Measurements from ENCODE around the gene ANKRD44. TPM values are rescaled to one million over a fixed set of nuclear protein-coding genes. Genes with fewer than 3 reads are reported as not detected.
A peak's percentile ranks its signal among the peaks of the same experiment; 100 is the strongest.

ANKRD44 gene
- total RNA-seq, 6 experiments from 2014 or later = 3.8 to 5.7 (median 4.7) TPM

- no peak for TF ChIP-seq CTCF (IDR thresholded peaks at IDR 0.05)
- Mint-ChIP-seq H3K36me3 (ENCODE audit: low read depth) (no peaks in the 10 kb centered on the region), H3K4me3 (no peak overlapping the region), H3K27me3 (ENCODE audit: insufficient read depth) (no peaks in the 10 kb centered on the region), H3K27ac (peak overlapping the region; percentile 1; the same call in 1 of the 2 replicates), H3K4me1 (ENCODE audit: low read depth) (peaks cover 29% of the 10 kb centered on the region; the same call in 1 of the 2 replicates), H3K9me3 (no peaks in the 10 kb centered on the region; the same call in 1 of the 2 replicates)
- DNase-seq = no peak
These were observed 340.5 kb downstream of the ANKRD44 start for GRCh38 chr2:196970099-196970498.

- no peak for TF ChIP-seq CTCF (IDR thresholded peaks at IDR 0.05)
- H3K36me3 Mint-ChIP-seq (ENCODE audit: low read depth) = no peaks in the 10 kb centered on the region
- no peak overlapping the region for H3K27ac Mint-ChIP-seq
- peaks cover 29% of the 10 kb centered on the region; the same call in 1 of the 2 replicates for H3K4me1 Mint-ChIP-seq (ENCODE audit: low read depth)
- no peaks in the 10 kb centered on the region; the same call in 1 of the 2 replicates for H3K9me3 Mint-ChIP-seq
- no peak for DNase-seq
- H3K4me3 Mint-ChIP-seq = no peak overlapping the region
- no peaks in the 10 kb centered on the region for H3K27me3 Mint-ChIP-seq (ENCODE audit: insufficient read depth)
These were observed 342.1 kb downstream of the ANKRD44 start for GRCh38 chr2:196968516-196968915.

- Mint-ChIP-seq H3K4me1 (ENCODE audit: low read depth) (peaks cover 29% of the 10 kb centered on the region; the same call in 1 of the 2 replicates), H3K27ac (no peak overlapping the region), H3K4me3 (no peak overlapping the region; the same call in 1 of the 2 replicates), H3K9me3 (no peaks in the 10 kb centered on the region; the same call in 1 of the 2 replicates), H3K36me3 (ENCODE audit: low read depth) (no peaks in the 10 kb centered on the region), H3K27me3 (ENCODE audit: insufficient read depth) (no peaks in the 10 kb centered on the region)
- no peak for DNase-seq
- TF ChIP-seq CTCF (IDR thresholded peaks at IDR 0.05) = no peak
These were observed 342.8 kb downstream of the ANKRD44 start for GRCh38 chr2:196967775-196968174.

GRCh38 chr2:196967116-196967515 lies 343.5 kb downstream of the ANKRD44 start:
- Mint-ChIP-seq H3K27ac (peak overlapping the region; percentile 59; the same call in 1 of the 2 replicates), H3K27me3 (ENCODE audit: insufficient read depth) (peaks cover 2% of the 10 kb centered on the region; the same call in 1 of the 2 replicates), H3K4me3 (peak overlapping the region; percentile 79; the same call in 1 of the 2 replicates), H3K9me3 (no peaks in the 10 kb centered on the region; the same call in 1 of the 2 replicates), H3K36me3 (ENCODE audit: low read depth) (no peaks in the 10 kb centered on the region), H3K4me1 (ENCODE audit: low read depth) (peaks cover 29% of the 10 kb centered on the region; the same call in 1 of the 2 replicates)
- no peak for TF ChIP-seq CTCF (IDR thresholded peaks at IDR 0.05)
- DNase-seq = no peak

- Mint-ChIP-seq H3K4me3 (no peak overlapping the region; the same call in 1 of the 2 replicates), H3K27me3 (ENCODE audit: insufficient read depth) (peaks cover 2% of the 10 kb centered on the region; the same call in 1 of the 2 replicates), H3K9me3 (no peaks in the 10 kb centered on the region; the same call in 1 of the 2 replicates), H3K36me3 (ENCODE audit: low read depth) (no peaks in the 10 kb centered on the region), H3K27ac (peak overlapping the region; percentile 23; the same call in 1 of the 2 replicates), H3K4me1 (ENCODE audit: low read depth) (peaks cover 29% of the 10 kb centered on the region; the same call in 1 of the 2 replicates)
- no peak for TF ChIP-seq CTCF (IDR thresholded peaks at IDR 0.05)
- no peak for DNase-seq
These were observed 344.5 kb downstream of the ANKRD44 start for GRCh38 chr2:196966061-196966460.

All from HFFc6 (cell line).